C4-2B (cell line): ENCODE measurements around the gene THAP6.
"Not testable (repeated sequence)": the region's sequence is repeated elsewhere in the genome, so short reads cannot be mapped to it uniquely, and the experiment has no call there.

ENCODE experiments used
- H3K27ac ChIP-seq: fragments of 450-650 bp; 2 replicates; pipeline ENCODE4 v1.5.1; 2017
- ZFX ChIP-seq: fragments of 450-650 bp; IDR thresholded peaks from 2 replicates; pipeline ENCODE4 v1.6.1; 2017
- TF ChIP-seq, protein P1 (sequence below): fragments of 450-650 bp; conservative IDR thresholded peaks from 2 replicates; pipeline ENCODE4 v1.5.1; 2017; ENCODE audit warnings: mild to moderate bottlenecking

Gene THAP6

DNA sequence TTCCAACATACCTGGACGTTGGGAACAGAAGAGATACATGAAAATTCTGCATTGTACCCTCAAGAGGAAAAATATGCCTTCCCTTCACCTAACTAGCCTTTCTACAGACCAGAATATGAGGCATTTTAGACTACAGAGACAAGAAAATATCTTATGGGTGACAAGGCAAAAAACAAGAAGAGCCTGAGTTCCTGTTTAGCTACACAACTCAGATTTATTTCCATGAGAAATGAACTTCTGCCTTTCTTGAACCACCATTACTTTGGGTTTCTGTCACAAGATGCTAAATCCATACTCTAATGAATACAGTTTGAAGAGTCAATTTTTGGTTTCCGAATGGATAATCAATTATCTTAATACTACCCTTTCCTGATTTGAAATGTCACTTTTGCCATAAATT is 18.8 kb upstream of the THAP6 start:
- TF ChIP-seq ZFX = no peak
- TF ChIP-seq, protein P1, sequence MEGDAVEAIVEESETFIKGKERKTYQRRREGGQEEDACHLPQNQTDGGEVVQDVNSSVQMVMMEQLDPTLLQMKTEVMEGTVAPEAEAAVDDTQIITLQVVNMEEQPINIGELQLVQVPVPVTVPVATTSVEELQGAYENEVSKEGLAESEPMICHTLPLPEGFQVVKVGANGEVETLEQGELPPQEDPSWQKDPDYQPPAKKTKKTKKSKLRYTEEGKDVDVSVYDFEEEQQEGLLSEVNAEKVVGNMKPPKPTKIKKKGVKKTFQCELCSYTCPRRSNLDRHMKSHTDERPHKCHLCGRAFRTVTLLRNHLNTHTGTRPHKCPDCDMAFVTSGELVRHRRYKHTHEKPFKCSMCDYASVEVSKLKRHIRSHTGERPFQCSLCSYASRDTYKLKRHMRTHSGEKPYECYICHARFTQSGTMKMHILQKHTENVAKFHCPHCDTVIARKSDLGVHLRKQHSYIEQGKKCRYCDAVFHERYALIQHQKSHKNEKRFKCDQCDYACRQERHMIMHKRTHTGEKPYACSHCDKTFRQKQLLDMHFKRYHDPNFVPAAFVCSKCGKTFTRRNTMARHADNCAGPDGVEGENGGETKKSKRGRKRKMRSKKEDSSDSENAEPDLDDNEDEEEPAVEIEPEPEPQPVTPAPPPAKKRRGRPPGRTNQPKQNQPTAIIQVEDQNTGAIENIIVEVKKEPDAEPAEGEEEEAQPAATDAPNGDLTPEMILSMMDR = no peak
- no peak overlapping the region for H3K27ac ChIP-seq

DNA sequence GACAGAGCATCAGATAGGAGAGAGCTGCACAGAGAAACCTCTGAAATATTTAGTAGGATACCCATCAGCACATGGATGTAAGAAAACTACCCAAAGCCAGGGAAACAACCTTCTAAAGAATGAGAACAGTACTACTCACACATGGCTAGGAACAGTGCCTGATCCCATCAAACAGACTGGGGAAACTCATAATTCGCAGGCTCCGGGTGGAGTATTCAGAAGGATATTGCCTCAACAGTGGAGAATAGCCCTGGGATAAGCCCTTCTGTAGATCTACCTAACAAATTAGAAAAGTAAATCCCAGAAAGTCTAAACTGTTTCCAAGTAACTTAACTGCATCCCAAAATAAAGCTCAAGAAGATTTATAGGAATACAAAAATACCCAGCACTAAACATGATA is 17.9 kb upstream of the THAP6 start:
- TF ChIP-seq ZFX = no peak
- TF ChIP-seq, protein P1 = no peak
- no peak overlapping the region for H3K27ac ChIP-seq

DNA sequence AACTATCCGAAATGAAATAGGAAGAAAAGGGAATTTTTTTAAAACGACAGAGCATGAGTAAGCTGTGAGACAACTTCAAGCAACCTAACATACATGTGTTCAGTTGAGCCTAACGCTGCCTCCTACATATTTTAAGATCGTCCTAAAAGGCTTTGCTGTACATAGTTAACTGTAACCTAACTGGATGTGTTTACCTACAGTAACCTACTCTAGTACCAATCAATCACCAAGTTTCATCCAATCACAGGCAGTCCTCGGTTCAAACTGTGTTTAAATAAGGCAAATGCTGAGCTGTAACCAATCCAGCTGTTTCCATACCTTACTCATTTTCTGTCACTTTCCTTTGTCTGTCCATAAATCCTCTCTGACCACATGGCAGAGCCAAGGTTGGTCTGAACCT is 17.1 kb upstream of the THAP6 start:
- TF ChIP-seq, protein P1 = no peak
- no peak for TF ChIP-seq ZFX
- H3K27ac ChIP-seq = no peak overlapping the region

DNA sequence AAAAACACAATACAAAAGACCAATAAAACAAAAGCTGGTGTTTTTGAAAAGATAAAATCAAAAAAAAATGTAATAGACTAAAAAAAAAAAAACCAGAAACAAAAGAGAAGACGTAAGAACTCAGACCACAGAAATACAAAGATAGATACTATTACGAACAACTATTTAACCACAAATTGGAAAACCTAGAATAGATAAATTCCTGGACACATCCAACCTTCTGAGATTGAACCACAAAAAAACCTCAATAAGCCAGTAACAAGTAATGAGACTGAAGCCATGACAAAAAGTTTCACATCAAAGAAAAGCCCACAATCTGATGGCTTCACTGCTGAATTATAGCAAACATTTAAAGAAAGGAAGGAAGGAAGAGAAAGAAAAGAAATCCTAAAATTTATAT is 16.2 kb upstream of the THAP6 start:
- H3K27ac ChIP-seq = no peak overlapping the region
- TF ChIP-seq ZFX = no peak
- TF ChIP-seq, protein P1 = no peak

DNA sequence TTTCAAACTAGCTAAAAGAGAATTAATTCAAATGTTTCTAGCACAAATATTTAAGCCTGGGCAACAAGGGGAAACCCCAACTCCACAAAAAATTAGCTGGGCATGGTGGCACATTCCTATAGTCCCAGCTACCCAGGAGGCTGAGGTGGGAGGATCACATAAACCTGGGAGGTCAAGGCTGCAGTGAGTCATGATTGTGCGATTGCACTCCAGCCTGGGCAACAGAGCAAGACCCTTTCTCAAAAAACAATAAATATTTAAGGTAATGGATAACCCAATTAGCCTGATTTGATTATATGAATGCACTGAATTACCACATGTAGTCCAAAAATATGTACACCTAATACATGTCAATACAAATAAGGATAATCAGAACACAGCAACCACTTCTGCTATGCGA is 14.4 kb upstream of the THAP6 start:
- no peak overlapping the region for H3K27ac ChIP-seq
- TF ChIP-seq, protein P1 = no peak
- no peak for TF ChIP-seq ZFX

DNA sequence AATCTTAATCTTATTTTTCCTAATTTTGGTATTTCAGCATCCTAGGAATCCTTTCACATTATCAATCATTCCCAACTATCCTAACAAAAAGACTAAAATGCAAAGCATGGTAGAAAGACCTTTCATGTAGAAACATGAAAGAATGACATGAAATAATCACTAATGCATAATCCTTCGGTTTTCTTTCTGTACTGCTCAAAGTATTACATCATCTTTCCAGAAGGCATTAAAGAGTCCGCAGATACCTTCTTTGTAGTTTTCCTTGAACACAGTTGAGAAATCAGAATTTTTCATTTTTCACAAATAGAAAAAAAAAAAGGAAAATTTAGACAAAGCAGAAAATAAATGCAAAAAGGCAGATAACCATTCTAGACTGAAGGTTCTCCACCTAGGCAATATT is 11.6 kb upstream of the THAP6 start:
- TF ChIP-seq, protein P1 = no peak
- no peak for TF ChIP-seq ZFX
- no peak overlapping the region for H3K27ac ChIP-seq

DNA sequence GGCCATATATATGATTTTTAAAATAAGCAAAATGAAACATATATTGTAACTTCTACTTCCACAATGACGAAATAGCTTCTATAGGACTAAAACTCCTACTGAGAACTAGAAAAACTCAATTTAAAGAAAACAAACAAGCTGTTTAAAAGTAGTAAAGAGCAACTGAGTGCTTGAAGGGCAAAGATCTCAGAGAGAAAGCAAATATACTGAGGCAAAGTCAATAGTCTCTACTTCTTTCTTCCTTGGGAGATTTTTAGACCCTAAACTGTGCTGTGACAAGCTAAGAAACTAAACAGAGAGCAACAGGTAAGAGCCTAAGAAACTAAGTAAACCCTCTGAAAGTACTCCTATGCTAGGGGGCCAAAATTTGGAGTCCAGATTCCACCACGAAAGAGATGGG is 8.6 kb upstream of the THAP6 start:
- no peak overlapping the region for H3K27ac ChIP-seq
- TF ChIP-seq ZFX = no peak
- TF ChIP-seq, protein P1 = no peak

DNA sequence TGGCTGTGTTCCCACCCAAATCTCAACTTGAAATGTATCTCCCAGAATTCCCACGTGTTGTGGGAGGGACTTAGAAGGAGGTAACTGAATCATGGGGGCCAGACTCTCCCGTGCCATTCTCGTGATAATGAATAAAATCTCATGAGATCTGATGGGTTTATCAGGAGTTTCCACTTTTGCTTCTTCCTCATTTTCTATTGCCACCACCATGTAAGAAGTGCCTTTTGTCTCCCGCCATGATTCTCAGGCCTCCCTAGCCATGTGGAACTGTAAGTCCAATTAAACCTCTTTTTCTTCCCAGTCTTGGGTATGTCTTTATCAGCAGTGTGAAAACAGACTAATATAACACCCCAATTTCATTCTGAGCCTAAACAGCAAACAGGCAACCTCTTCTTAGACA is 4.7 kb upstream of the THAP6 start:
- H3K27ac ChIP-seq = not testable (repeated sequence)
